DMS114 treated with DMSO at 0.1 percent for 48 hours (cell line): ENCODE data around the gene MRPL12.

Experiments
- DNase-seq: peaks from one replicate; lab custom pipeline; 2025; ENCODE audit not compliant: unreplicated experiment; lab: John Stamatoyannopoulos, UW

The MRPL12 gene

GRCh38 chr17:81700353-81701287 is 2.5 kb upstream of the MRPL12 start:
- DNase-seq = no peak

GRCh38 chr17:81701288-81702071 is 1.7 kb upstream of the MRPL12 start:
- DNase-seq = peak; percentile 16

- no peak for DNase-seq
These were observed 834 bp downstream of the MRPL12 start for GRCh38 chr17:81703747-81704654.

- DNase-seq = no peak
These were observed 2.5 kb downstream of the MRPL12 start for GRCh38 chr17:81705518-81706231.

GRCh38 chr17:81706232-81706611 is 3.1 kb downstream of the MRPL12 start:
- no peak for DNase-seq

GRCh38 chr17:81706757-81707624 is 3.8 kb downstream of the MRPL12 start:
- DNase-seq = no peak

GRCh38 chr17:81707725-81708646 is 4.8 kb downstream of the MRPL12 start:
- no peak for DNase-seq

GRCh38 chr17:81708739-81709185 is 5.6 kb downstream of the MRPL12 start:
- DNase-seq = no peak

- DNase-seq = no peak
These were observed 7.5 kb downstream of the MRPL12 start for GRCh38 chr17:81710514-81711308.

GRCh38 chr17:81711814-81712467 is 8.8 kb downstream of the MRPL12 start, which contains the start of gene SLC25A10:
Gene SLC25A10 (plus strand): TSS chr17:81712284. CDS start chr17:81712427, 143 bp downstream.
- peak; percentile 22 for DNase-seq

GRCh38 chr17:81712468-81713003 is 9.4 kb downstream of the MRPL12 start:
- no peak for DNase-seq

GRCh38 chr17:81713004-81713555 is 9.9 kb downstream of the MRPL12 start:
- no peak for DNase-seq

GRCh38 chr17:81713556-81714411 is 10.6 kb downstream of the MRPL12 start:
- DNase-seq = no peak

- DNase-seq = no peak
These were observed 11.4 kb downstream of the MRPL12 start for GRCh38 chr17:81714412-81715106.
